H1 (cell line): ENCODE results near the gene CIB4. TPM values are rescaled to one million over a fixed set of nuclear protein-coding genes. Genes with fewer than 3 reads are reported as not detected.

Experiments used
- MAX ChIP-seq: IDR thresholded peaks from 2 replicates; pipeline ENCODE4 v1.6.1; 2012; ENCODE audit warnings: inconsistent platforms
- PHF8 ChIP-seq: fragments of 200-600 bp; sonication (generic); conservative IDR thresholded peaks from 2 replicates; pipeline ENCODE4 v1.7.1; 2012; ENCODE audit warnings: low read depth, mild to moderate bottlenecking, inconsistent platforms, low read length, moderate library complexity
- POLR2A ChIP-seq, 2 experiments: IDR thresholded peaks; 1 replicate in 1 of 2; 2 replicates in 1 of 2; pipeline ENCODE4 v1.6.1; 2011; ENCODE audit warnings: low read depth in 2 of 2, low read length in 2 of 2, mild to moderate bottlenecking in 2 of 2; ENCODE audit errors: control extremely low read depth in 1 of 2
- POU5F1 ChIP-seq: IDR thresholded peaks from 2 replicates; pipeline ENCODE4 v1.6.1; 2011; ENCODE audit warnings: low read depth, mild to moderate bottlenecking, low read length, moderate library complexity
- RFX5 ChIP-seq: IDR thresholded peaks from 2 replicates; pipeline ENCODE4 v1.6.1; 2011; ENCODE audit warnings: low read depth, low read length, improper control_type of control experiment, borderline replicate concordance
- SP4 ChIP-seq: IDR thresholded peaks from 2 replicates; pipeline ENCODE4 v1.6.1; 2012; ENCODE audit warnings: low read length, inconsistent platforms
- polyA plus RNA-seq, 7 experiments: library from polyadenylated mRNA; depleted of rRNA in 3 of 7; stranded (reverse) in 5 of 7; unstranded in 2 of 7; fragments of >200 nt in 5 of 7; fragments of 200-250 nt in 2 of 7; gene quantifications; 1 replicate in 5 of 7; 2 replicates in 1 of 7; 4 replicates in 1 of 7; pipeline versions ENCODE4 v1.2.1 to v1.2.3, GENCODE V29; 2011 to 2013; ENCODE audit warnings: missing spikeins in 2 of 7, mixed read lengths in 2 of 7
- total RNA-seq: library from RNA; stranded (reverse); fragmentation: NEBNext Ultra II Directional; extraction: Animal tissue kit (Norgen Biotek cat#: 25700); gene quantifications from 2 replicates; pipeline ENCODE4 v1.2.1, GENCODE V29; 2021

Gene CIB4
- total and polyA plus RNA-seq, 2 of the 8 experiments (the other 6 are each of a cell fraction or from before 2014, with no cell fraction given) = not detected

GRCh38 chr2:26616706-26617587 lies 24.2 kb downstream of the CIB4 start (continued):
- TF ChIP-seq RFX5 (no peak), SP4 (no peak), POLR2A (IDR thresholded peaks at IDR 0.05; ENCODE audit: control extremely low read depth in 1 of 2, low read depth in 2 of 2, low read length in 2 of 2) (no peak), POU5F1 (no peak), PHF8 (no peak), MAX (no peak)
